Measurements from ENCODE around the gene ADD2.

- no peak for TF ChIP-seq SUZ12 (IDR thresholded peaks at IDR 0.05)
- no peak for TF ChIP-seq ELF4 (IDR thresholded peaks at IDR 0.05)
- no peak for TF ChIP-seq FOXK2 (IDR thresholded peaks at IDR 0.05)
- no peak for TF ChIP-seq TARDBP (IDR thresholded peaks at IDR 0.05)
- TF ChIP-seq SP1 (IDR thresholded peaks at IDR 0.05), result no peak
Measured at GRCh38 chr2:70675862-70676261, 92.1 kb downstream of the ADD2 start.
